ENCODE measurements around the gene COIL. TPM values are rescaled to one million over a fixed set of nuclear protein-coding genes. Genes with fewer than 3 reads are reported as not detected.

COIL gene
- total and polyA plus RNA-seq, 9 of the 15 experiments (the other 6 are each of a cell fraction or from before 2014, with no cell fraction given) = 23.9 to 41.3 (median 28.7) TPM

DNA sequence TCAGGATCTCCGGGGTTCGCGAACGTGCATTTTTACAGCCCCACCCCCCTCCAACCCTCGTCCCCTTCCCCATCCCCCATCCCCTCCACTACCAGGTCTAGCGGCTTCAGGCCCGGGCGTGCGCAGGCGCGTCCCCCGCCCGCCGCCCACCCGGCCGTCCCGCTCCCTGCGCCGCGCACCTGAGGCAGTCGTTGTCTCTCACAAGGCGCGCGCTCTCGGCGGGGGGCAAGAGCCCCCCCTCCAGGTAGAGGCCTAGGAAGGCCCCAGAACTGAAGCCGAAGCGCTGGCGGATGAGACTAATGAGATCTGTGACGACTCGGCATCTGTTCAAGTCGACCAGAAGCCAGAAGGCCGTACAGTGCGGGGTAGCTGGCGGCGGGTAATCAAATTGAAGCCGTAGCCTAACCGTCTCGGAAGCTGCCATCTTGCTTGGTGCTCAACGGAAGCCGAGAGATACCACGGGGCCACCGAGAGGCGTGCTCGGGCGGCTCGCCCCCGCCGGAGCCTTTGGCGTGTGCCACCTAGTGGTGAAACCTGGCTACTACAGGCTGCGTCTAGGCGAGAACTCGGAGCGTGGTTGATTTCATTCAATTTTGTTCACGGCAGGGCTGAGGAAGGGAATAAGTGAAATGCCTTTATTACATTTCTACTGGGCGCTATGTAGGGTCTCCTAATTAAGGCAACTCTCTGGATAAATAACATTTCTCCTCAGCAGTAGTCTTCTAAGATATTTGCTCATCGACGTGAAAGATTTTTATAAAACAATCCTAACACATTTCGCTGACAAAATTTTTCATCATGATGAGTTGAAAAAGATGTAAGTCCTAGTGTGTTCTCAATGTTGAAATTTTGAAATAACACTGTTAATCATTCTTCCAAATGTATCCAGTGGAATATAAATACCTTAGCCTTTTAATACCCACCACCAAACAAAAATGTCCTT, at the start of gene COIL (continued):
- TF ChIP-seq, protein P1, sequence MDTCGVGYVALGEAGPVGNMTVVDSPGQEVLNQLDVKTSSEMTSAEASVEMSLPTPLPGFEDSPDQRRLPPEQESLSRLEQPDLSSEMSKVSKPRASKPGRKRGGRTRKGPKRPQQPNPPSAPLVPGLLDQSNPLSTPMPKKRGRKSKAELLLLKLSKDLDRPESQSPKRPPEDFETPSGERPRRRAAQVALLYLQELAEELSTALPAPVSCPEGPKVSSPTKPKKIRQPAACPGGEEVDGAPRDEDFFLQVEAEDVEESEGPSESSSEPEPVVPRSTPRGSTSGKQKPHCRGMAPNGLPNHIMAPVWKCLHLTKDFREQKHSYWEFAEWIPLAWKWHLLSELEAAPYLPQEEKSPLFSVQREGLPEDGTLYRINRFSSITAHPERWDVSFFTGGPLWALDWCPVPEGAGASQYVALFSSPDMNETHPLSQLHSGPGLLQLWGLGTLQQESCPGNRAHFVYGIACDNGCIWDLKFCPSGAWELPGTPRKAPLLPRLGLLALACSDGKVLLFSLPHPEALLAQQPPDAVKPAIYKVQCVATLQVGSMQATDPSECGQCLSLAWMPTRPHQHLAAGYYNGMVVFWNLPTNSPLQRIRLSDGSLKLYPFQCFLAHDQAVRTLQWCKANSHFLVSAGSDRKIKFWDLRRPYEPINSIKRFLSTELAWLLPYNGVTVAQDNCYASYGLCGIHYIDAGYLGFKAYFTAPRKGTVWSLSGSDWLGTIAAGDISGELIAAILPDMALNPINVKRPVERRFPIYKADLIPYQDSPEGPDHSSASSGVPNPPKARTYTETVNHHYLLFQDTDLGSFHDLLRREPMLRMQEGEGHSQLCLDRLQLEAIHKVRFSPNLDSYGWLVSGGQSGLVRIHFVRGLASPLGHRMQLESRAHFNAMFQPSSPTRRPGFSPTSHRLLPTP (IDR thresholded peaks at IDR 0.05; ENCODE audit: borderline replicate concordance, extremely low read depth, insufficient read length) = no peak
- no peak for TF ChIP-seq ZNF140 (CRISPR knock-in tag; IDR thresholded peaks at IDR 0.05)
- peak; percentile 94 for TF ChIP-seq EP400 (IDR thresholded peaks at IDR 0.05)
- TF ChIP-seq, protein P2, sequence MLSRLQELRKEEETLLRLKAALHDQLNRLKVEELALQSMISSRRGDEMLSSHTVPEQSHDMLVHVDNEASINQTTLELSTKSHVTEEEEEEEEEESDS (CRISPR knock-in tag; IDR thresholded peaks at IDR 0.05) = no peak
- peak; percentile 87 for TF ChIP-seq CXXC5 (CRISPR knock-in tag; IDR thresholded peaks at IDR 0.05)
- TF ChIP-seq, protein P3, sequence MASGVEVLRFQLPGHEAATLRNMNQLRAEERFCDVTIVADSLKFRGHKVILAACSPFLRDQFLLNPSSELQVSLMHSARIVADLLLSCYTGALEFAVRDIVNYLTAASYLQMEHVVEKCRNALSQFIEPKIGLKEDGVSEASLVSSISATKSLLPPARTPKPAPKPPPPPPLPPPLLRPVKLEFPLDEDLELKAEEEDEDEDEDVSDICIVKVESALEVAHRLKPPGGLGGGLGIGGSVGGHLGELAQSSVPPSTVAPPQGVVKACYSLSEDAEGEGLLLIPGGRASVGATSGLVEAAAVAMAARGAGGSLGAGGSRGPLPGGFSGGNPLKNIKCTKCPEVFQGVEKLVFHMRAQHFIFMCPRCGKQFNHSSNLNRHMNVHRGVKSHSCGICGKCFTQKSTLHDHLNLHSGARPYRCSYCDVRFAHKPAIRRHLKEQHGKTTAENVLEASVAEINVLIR (CRISPR knock-in tag; IDR thresholded peaks at IDR 0.05) = no peak
- TF ChIP-seq CEBPG (CRISPR knock-in tag; IDR thresholded peaks at IDR 0.05) = no peak
- TF ChIP-seq CEBPG (tag; conservative IDR thresholded peaks at IDR 0.05 in 1 of 2, IDR thresholded peaks at IDR 0.05 in 1 of 2) = no peak
- TF ChIP-seq, protein P4, sequence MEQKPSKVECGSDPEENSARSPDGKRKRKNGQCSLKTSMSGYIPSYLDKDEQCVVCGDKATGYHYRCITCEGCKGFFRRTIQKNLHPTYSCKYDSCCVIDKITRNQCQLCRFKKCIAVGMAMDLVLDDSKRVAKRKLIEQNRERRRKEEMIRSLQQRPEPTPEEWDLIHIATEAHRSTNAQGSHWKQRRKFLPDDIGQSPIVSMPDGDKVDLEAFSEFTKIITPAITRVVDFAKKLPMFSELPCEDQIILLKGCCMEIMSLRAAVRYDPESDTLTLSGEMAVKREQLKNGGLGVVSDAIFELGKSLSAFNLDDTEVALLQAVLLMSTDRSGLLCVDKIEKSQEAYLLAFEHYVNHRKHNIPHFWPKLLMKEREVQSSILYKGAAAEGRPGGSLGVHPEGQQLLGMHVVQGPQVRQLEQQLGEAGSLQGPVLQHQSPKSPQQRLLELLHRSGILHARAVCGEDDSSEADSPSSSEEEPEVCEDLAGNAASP (IDR thresholded peaks at IDR 0.05) = no peak
- TF ChIP-seq SMC3 (conservative IDR thresholded peaks at IDR 0.05; ENCODE audit: insufficient read depth, low read depth, low read length) = peak; percentile 57; the same call in 1 of the 2 replicates
- TF ChIP-seq NCOA4 (IDR thresholded peaks at IDR 0.05; ENCODE audit: partially characterized antibody) = no peak
- TF ChIP-seq ZNF436 (CRISPR knock-in tag; IDR thresholded peaks at IDR 0.05) = no peak
- peak; percentile 85 for TF ChIP-seq PRPF4 (IDR thresholded peaks at IDR 0.05; ENCODE audit: insufficient read depth, low read depth, low read length, poor library complexity, severe bottlenecking)
- TF ChIP-seq, protein P5, sequence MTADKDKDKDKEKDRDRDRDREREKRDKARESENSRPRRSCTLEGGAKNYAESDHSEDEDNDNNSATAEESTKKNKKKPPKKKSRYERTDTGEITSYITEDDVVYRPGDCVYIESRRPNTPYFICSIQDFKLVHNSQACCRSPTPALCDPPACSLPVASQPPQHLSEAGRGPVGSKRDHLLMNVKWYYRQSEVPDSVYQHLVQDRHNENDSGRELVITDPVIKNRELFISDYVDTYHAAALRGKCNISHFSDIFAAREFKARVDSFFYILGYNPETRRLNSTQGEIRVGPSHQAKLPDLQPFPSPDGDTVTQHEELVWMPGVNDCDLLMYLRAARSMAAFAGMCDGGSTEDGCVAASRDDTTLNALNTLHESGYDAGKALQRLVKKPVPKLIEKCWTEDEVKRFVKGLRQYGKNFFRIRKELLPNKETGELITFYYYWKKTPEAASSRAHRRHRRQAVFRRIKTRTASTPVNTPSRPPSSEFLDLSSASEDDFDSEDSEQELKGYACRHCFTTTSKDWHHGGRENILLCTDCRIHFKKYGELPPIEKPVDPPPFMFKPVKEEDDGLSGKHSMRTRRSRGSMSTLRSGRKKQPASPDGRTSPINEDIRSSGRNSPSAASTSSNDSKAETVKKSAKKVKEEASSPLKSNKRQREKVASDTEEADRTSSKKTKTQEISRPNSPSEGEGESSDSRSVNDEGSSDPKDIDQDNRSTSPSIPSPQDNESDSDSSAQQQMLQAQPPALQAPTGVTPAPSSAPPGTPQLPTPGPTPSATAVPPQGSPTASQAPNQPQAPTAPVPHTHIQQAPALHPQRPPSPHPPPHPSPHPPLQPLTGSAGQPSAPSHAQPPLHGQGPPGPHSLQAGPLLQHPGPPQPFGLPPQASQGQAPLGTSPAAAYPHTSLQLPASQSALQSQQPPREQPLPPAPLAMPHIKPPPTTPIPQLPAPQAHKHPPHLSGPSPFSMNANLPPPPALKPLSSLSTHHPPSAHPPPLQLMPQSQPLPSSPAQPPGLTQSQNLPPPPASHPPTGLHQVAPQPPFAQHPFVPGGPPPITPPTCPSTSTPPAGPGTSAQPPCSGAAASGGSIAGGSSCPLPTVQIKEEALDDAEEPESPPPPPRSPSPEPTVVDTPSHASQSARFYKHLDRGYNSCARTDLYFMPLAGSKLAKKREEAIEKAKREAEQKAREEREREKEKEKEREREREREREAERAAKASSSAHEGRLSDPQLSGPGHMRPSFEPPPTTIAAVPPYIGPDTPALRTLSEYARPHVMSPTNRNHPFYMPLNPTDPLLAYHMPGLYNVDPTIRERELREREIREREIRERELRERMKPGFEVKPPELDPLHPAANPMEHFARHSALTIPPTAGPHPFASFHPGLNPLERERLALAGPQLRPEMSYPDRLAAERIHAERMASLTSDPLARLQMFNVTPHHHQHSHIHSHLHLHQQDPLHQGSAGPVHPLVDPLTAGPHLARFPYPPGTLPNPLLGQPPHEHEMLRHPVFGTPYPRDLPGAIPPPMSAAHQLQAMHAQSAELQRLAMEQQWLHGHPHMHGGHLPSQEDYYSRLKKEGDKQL (CRISPR knock-in tag; IDR thresholded peaks at IDR 0.05; ENCODE audit: borderline replicate concordance) = no peak
- TF ChIP-seq CBFA2T3 (IDR thresholded peaks at IDR 0.05) = 0 out of 2 replicates have a peak, but pooled peaks have one; percentile 28
